ENCODE data around the gene COPS7A. TPM values are rescaled to one million over a fixed set of nuclear protein-coding genes. Genes with fewer than 3 reads are reported as not detected.

Gene COPS7A
- total RNA-seq, 2 donors from 2014 or later: 20.2 to 27.7 TPM

GRCh38 chr12:6693832-6694355 lies 30.0 kb upstream of the COPS7A start:
- H3K9me3 ChIP-seq: no peaks in the 10 kb centered on the region
- intact Hi-C loops (cut with DNase I): no loop called here
- peaks cover 9% of the 10 kb centered on the region for H3K4me1 ChIP-seq
- ATAC-seq: no peak
- no peak overlapping the region for H3K27ac ChIP-seq
- WGBS, 2 donors: 47 to 48% methylated on average over 4 of the region's 4 CpGs
- no peaks in the 10 kb centered on the region for H3K27me3 ChIP-seq
- no peak overlapping the region for H3K4me3 ChIP-seq
- H3K36me3 ChIP-seq (replicated peaks in 1 of 2; ENCODE audit: insufficient read depth in 1 of 2, low read depth in 2 of 2): no peaks in the 10 kb centered on the region
- DNase-seq: no peak
- no peak for TF ChIP-seq CTCF (IDR thresholded peaks at IDR 0.05)

GRCh38 chr12:6694701-6695100 lies 29.1 kb upstream of the COPS7A start:
- Histone ChIP-seq H3K36me3 (replicated peaks in 1 of 2; ENCODE audit: insufficient read depth in 1 of 2, low read depth in 2 of 2) (no peaks in the 10 kb centered on the region), H3K4me1 (peaks cover 9% of the 10 kb centered on the region), H3K27me3 (peaks cover 0 to under 1% of the 10 kb centered on the region in 2 donors), H3K27ac (no peak overlapping the region), H3K4me3 (no peak overlapping the region), H3K9me3 (no peaks in the 10 kb centered on the region)
- 57 to 63% methylated on average over 7 to 9 of the region's 9 CpGs for WGBS, 2 donors
- intact Hi-C loops (cut with DNase I): no loop called here
- no peak for DNase-seq
- ATAC-seq: no peak
- TF ChIP-seq CTCF (IDR thresholded peaks at IDR 0.05) (no peak), POLR2A (IDR thresholded peaks at IDR 0.05) (no peak)

DNA sequence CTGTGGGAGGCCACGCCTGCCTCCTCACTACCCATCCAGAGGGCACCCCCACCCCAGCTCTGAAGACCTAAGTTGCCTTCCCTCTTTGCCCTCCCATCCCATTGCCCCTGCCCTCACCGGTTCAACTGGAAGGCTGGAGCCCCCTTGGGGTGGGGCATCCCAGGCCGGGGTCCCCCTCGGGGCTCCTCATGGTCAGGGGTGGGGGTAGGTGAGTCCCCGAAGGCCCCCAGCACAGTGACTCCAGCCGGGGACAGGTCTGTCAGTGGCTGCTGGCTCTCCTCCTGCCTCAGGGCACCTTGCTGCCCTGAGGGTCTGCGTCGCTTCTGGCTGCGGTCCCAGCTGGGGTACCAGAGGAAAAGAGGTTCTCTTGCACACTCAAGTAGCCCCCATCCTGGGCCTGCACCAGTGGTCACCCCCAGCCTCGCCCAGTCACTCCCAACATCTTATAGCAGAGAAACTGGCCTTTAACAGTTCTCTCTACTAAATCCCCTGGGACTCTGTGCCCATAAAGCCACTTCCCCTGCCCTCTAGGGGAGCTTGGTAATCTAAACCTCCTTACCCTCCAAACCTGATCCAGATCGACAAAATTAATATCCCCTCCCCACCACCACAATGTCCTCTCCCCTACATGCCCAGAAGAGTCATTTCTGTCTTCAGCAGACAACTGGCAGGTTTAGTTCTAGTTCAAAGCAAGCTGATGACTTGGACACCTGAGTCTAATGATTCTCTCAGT lies 28.4 kb upstream of the COPS7A start:
- Histone ChIP-seq H3K9me3 (no peaks in the 10 kb centered on the region), H3K36me3 (replicated peaks in 1 of 2; ENCODE audit: insufficient read depth in 1 of 2, low read depth in 2 of 2) (no peaks in the 10 kb centered on the region), H3K27me3 (peaks cover 6 to 8% of the 10 kb centered on the region in 2 donors), H3K4me1 (peaks cover 11% of the 10 kb centered on the region), H3K27ac (no peak overlapping the region), H3K4me3 (no peak overlapping the region)
- WGBS, 2 donors: 28 to 44% methylated on average over 5 to 10 of the region's 11 CpGs
- intact Hi-C loops (cut with DNase I): no loop called here
- TF ChIP-seq POLR2A (IDR thresholded peaks at IDR 0.05) (no peak), CTCF (IDR thresholded peaks at IDR 0.05) (no peak)
- ATAC-seq (no peak), DNase-seq (no peak)

DNA sequence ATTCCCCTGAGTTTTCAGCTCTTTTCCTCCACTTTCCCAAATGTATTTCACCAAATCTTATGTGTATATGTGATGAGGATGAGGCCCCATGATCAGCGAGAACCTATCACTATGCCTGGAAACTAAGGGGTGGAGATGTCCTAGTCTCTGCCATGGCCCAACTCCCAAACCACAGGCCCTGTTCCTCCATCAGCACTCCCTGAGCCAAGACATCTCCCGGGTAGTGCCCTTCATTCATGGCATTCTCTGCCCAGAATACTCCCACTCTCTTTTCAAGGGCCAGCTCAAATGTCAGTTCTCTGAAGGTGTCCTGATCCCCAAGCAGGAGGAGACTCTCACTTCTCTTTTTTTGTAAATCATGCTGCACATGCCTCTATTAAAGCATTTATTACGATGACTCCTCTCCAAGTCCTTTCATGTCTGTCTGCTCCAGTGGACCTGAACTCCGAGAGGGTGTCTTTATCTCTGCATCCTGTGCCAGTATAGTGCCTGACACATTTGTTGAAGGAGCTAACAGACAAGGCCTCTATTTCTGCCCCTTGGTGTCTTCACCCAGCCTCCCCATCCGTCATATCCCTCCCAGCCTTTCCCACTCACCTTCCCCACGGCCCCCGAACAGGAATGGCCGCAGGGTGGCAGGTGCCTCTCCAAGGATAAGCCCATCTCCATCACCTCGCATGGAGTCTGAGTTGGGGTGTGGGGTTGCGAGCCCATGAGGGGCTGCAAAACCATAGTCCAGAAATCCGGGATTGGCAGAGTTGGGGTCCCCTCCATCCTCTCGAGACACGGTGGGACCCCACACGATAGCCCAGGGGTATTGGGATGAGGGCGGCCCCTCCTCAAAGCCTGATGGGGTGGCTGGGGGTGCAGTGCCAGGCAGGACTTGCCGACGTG lies 26.9 kb upstream of the COPS7A start:
- TF ChIP-seq CTCF (IDR thresholded peaks at IDR 0.05) (no peak), POLR2A (IDR thresholded peaks at IDR 0.05) (no peak)
- Histone ChIP-seq H3K27me3 (peaks cover 6 to 18% of the 10 kb centered on the region in 2 donors), H3K9me3 (no peaks in the 10 kb centered on the region), H3K36me3 (replicated peaks in 1 of 2; ENCODE audit: insufficient read depth in 1 of 2, low read depth in 2 of 2) (no peaks in the 10 kb centered on the region), H3K4me3 (no peak overlapping the region), H3K27ac (no peak overlapping the region), H3K4me1 (peaks cover 14% of the 10 kb centered on the region)
- intact Hi-C loops (cut with DNase I): no loop called here
- DNase-seq: no peak
- no peak for ATAC-seq
- 45 to 65% methylated on average over 10 to 17 of the region's 17 CpGs for WGBS, 2 donors

Data from body of pancreas (tissue), 4 donors.